Ascending aorta (tissue), 2 donors: ENCODE results near the gene NMNAT2. TPM values are rescaled to one million over a fixed set of nuclear protein-coding genes. Genes with fewer than 3 reads are reported as not detected.

Source experiments
- DNase-seq, 2 donors: peaks; one replicate each; pipeline ENCODE4 v3.0.0-alpha.2; 2019; ENCODE audit warnings: low spot score in 2 of 2
- H3K27ac ChIP-seq, 2 donors: fragments of 200-600 bp; sonication (generic); one replicate each; pipeline ENCODE4 v1.5.1; 2016 to 2017; ENCODE audit warnings: mild to moderate bottlenecking in 1 of 2
- H3K27me3 ChIP-seq: fragments of 200-600 bp; sonication (generic); one replicate; pipeline ENCODE4 v1.5.1; 2017
- H3K36me3 ChIP-seq, 2 donors: fragments of 200-600 bp; sonication (generic); one replicate each; pipeline ENCODE4 v1.5.1; 2016
- H3K4me1 ChIP-seq, 2 donors: fragments of 200-600 bp; sonication (generic); one replicate each; pipeline ENCODE4 v1.5.1; 2016 to 2017; ENCODE audit warnings: mild to moderate bottlenecking in 1 of 2
- H3K4me3 ChIP-seq, 2 donors: fragments of 200-600 bp; sonication (generic); one replicate each; pipeline ENCODE4 v1.5.1; 2016 to 2017; ENCODE audit warnings: mild to moderate bottlenecking in 1 of 2
- H3K9me3 ChIP-seq, 2 donors: fragments of 200-600 bp; sonication (generic); one replicate each; pipeline ENCODE4 v1.5.1; 2016
- CTCF ChIP-seq, 3 experiments: fragments of 200-600 bp in 2 of 3; fragments of 450-650 bp in 1 of 3; sonication (generic) in 2 of 3; IDR thresholded peaks; one replicate each; pipeline ENCODE4 v1.5.1; 2016 to 2019; ENCODE audit warnings: antibody characterized with exemption in 3 of 3, mild to moderate bottlenecking in 1 of 3, moderate library complexity in 1 of 3
- intact Hi-C: fragments of 100-400 bp; cut with DNase I; formaldehyde crosslinking; loops from one replicate; pipeline ENCODE4 v1.15.1; 2023
- total RNA-seq: library from RNA; depleted of rRNA; stranded (reverse); fragments of >200 nt; gene quantifications from one replicate; pipeline ENCODE4 v1.1.0, GENCODE V29; 2016

The NMNAT2 gene
- total RNA-seq, 1 donor from 2014 or later, result 0.53 TPM

GRCh38 chr1:183355797-183356196 lies 62.4 kb downstream of the NMNAT2 start:
- Histone ChIP-seq H3K4me1 (no peaks in the 10 kb centered on the region), H3K36me3 (no peaks in the 10 kb centered on the region), H3K4me3 (no peak overlapping the region), H3K27me3 (no peaks in the 10 kb centered on the region), H3K27ac (no peak overlapping the region), H3K9me3 (no peaks in the 10 kb centered on the region)
- intact Hi-C loops, result no loop called here
- DNase-seq, result no peak
- TF ChIP-seq CTCF (IDR thresholded peaks at IDR 0.05), result no peak

GRCh38 chr1:183355181-183355580 lies 63.0 kb downstream of the NMNAT2 start:
- no peak for TF ChIP-seq CTCF (IDR thresholded peaks at IDR 0.05)
- Histone ChIP-seq H3K36me3 (no peaks in the 10 kb centered on the region), H3K9me3 (no peaks in the 10 kb centered on the region), H3K4me3 (no peak overlapping the region), H3K27ac (no peak overlapping the region), H3K27me3 (no peaks in the 10 kb centered on the region), H3K4me1 (no peaks in the 10 kb centered on the region)
- intact Hi-C loops, result no loop called here
- DNase-seq, result no peak

GRCh38 chr1:183353597-183353996 lies 64.6 kb downstream of the NMNAT2 start:
- no peaks in the 10 kb centered on the region for H3K9me3 ChIP-seq
- no peaks in the 10 kb centered on the region for H3K27me3 ChIP-seq
- no peaks in the 10 kb centered on the region for H3K36me3 ChIP-seq
- intact Hi-C loops, result no loop called here
- no peak overlapping the region for H3K4me3 ChIP-seq
- H3K27ac ChIP-seq, result no peak overlapping the region
- H3K4me1 ChIP-seq, result peaks cover 0 to 8% of the 10 kb centered on the region in 2 donors
- DNase-seq, result no peak
- TF ChIP-seq CTCF (IDR thresholded peaks at IDR 0.05), result no peak

- H3K9me3 ChIP-seq, result no peaks in the 10 kb centered on the region
- peak in 1 of 2 donors; percentile 65 for DNase-seq
- no peaks in the 10 kb centered on the region for H3K36me3 ChIP-seq
- peak overlapping the region; percentile 4 to 50 for H3K27ac ChIP-seq
- H3K27me3 ChIP-seq, result no peaks in the 10 kb centered on the region
- intact Hi-C loops, result no loop called here
- no peak for TF ChIP-seq CTCF (IDR thresholded peaks at IDR 0.05)
- H3K4me1 ChIP-seq, result peaks cover 0 to 10% of the 10 kb centered on the region in 2 donors
- H3K4me3 ChIP-seq, result no peak overlapping the region
These were observed 68.9 kb downstream of the NMNAT2 start for GRCh38 chr1:183349201-183349711.

GRCh38 chr1:183346276-183346732 lies 71.9 kb downstream of the NMNAT2 start:
- Histone ChIP-seq H3K4me1 (peaks cover 0 to 10% of the 10 kb centered on the region in 2 donors), H3K9me3 (no peaks in the 10 kb centered on the region), H3K4me3 (no peak overlapping the region), H3K27me3 (no peaks in the 10 kb centered on the region), H3K36me3 (no peaks in the 10 kb centered on the region), H3K27ac (no peak overlapping the region)
- intact Hi-C loops, result no loop called here
- no peak for TF ChIP-seq CTCF (IDR thresholded peaks at IDR 0.05)
- no peak for DNase-seq
